ENCODE measurements around the gene OR2M4. TPM values are rescaled to one million over a fixed set of nuclear protein-coding genes. Genes with fewer than 3 reads are reported as not detected.

OR2M4 gene
- not detected for total RNA-seq

- no peak for DNase-seq (ENCODE audit: low spot score)
- peaks cover 0 to 6% of the 10 kb centered on the region in 2 donors for H3K9me3 ChIP-seq
- no peaks in the 10 kb centered on the region for H3K36me3 ChIP-seq
- no peak for TF ChIP-seq CTCF (IDR thresholded peaks at IDR 0.05)
- no peak within 1 kb of the TSS for H3K4me3 ChIP-seq
- H3K27me3 ChIP-seq = no peaks in the 10 kb centered on the region
- H3K27ac ChIP-seq = no peak within 1 kb of the TSS
- no peaks in the 10 kb centered on the region for H3K4me1 ChIP-seq
Measured at GRCh38 chr1:248231117-248231516, at the start of gene OR2M4. Gene OR2M4 (plus strand): TSS chr1:248231417. CDS start chr1:248238929, 7,512 bp downstream.

GRCh38 chr1:248183996-248184395, 47.2 kb upstream of the OR2M4 start:
- H3K4me1 ChIP-seq = no peaks in the 10 kb centered on the region
- no peaks in the 10 kb centered on the region for H3K36me3 ChIP-seq
- no peak for TF ChIP-seq CTCF (IDR thresholded peaks at IDR 0.05)
- no peaks in the 10 kb centered on the region for H3K9me3 ChIP-seq
- no peak overlapping the region for H3K4me3 ChIP-seq
- H3K27me3 ChIP-seq = no peaks in the 10 kb centered on the region
- no peak overlapping the region for H3K27ac ChIP-seq
- DNase-seq (ENCODE audit: low spot score) = no peak

- Histone ChIP-seq H3K27ac (no peak overlapping the region), H3K4me1 (no peaks in the 10 kb centered on the region), H3K36me3 (no peaks in the 10 kb centered on the region), H3K4me3 (no peak overlapping the region), H3K9me3 (no peaks in the 10 kb centered on the region), H3K27me3 (no peaks in the 10 kb centered on the region)
- DNase-seq (ENCODE audit: low spot score) = no peak
- no peak for TF ChIP-seq CTCF (IDR thresholded peaks at IDR 0.05)
Measured at GRCh38 chr1:248187363-248187762, 43.9 kb upstream of the OR2M4 start.

GRCh38 chr1:248189026-248189425, 42.2 kb upstream of the OR2M4 start:
- Histone ChIP-seq H3K36me3 (no peaks in the 10 kb centered on the region), H3K9me3 (no peaks in the 10 kb centered on the region), H3K27ac (no peak overlapping the region), H3K27me3 (no peaks in the 10 kb centered on the region), H3K4me3 (no peak overlapping the region), H3K4me1 (no peaks in the 10 kb centered on the region)
- DNase-seq (ENCODE audit: low spot score) = no peak
- TF ChIP-seq CTCF (IDR thresholded peaks at IDR 0.05) = no peak

- H3K27me3 ChIP-seq = no peaks in the 10 kb centered on the region
- no peak overlapping the region for H3K4me3 ChIP-seq
- no peak for TF ChIP-seq CTCF (IDR thresholded peaks at IDR 0.05)
- H3K9me3 ChIP-seq = no peaks in the 10 kb centered on the region
- H3K36me3 ChIP-seq = no peaks in the 10 kb centered on the region
- H3K4me1 ChIP-seq = no peaks in the 10 kb centered on the region
- DNase-seq (ENCODE audit: low spot score) = no peak
- H3K27ac ChIP-seq = no peak overlapping the region
Measured at GRCh38 chr1:248194117-248194516, 37.1 kb upstream of the OR2M4 start.

GRCh38 chr1:248196965-248197364, 34.3 kb upstream of the OR2M4 start, which contains the start of gene OR2M3:
Gene OR2M3 (plus strand): TSS chr1:248197265. CDS start chr1:248203068, 5,803 bp downstream.
- no peaks in the 10 kb centered on the region for H3K4me1 ChIP-seq
- H3K36me3 ChIP-seq = no peaks in the 10 kb centered on the region
- no peaks in the 10 kb centered on the region for H3K9me3 ChIP-seq
- no peak within 1 kb of the TSS for H3K4me3 ChIP-seq
- no peaks in the 10 kb centered on the region for H3K27me3 ChIP-seq
- no peak for DNase-seq (ENCODE audit: low spot score)
- no peak for TF ChIP-seq CTCF (IDR thresholded peaks at IDR 0.05)
- H3K27ac ChIP-seq = no peak within 1 kb of the TSS

Measured in right atrium auricular region (tissue), 2 donors.